Neural cell (in vitro differentiated cells): ENCODE data around the gene JPH2.

Source experiments
- RAD21 ChIP-seq: fragments of 450-650 bp; conservative IDR thresholded peaks from 2 replicates; pipeline ENCODE4 v1.6.1; 2014; ENCODE audit warnings: antibody characterized with exemption, mild to moderate bottlenecking, moderate library complexity
- SMC3 ChIP-seq: fragments of 450-650 bp; conservative IDR thresholded peaks from 2 replicates; pipeline ENCODE4 v1.6.1; 2014; ENCODE audit warnings: antibody characterized with exemption, mild to moderate bottlenecking, moderate library complexity; ENCODE audit not compliant: poor library complexity
- TF ChIP-seq, protein P1 (sequence below): fragments of 450-650 bp; IDR thresholded peaks from 2 replicates; pipeline ENCODE4 v1.5.1; 2014; ENCODE audit warnings: antibody characterized with exemption, mild to moderate bottlenecking, moderate library complexity; ENCODE audit not compliant: poor library complexity, severe bottlenecking

GRCh38 chr20:44159711-44160110 lies 27.3 kb downstream of the JPH2 start:
- TF ChIP-seq RAD21 (no peak), SMC3 (no peak)
- TF ChIP-seq, protein P1, sequence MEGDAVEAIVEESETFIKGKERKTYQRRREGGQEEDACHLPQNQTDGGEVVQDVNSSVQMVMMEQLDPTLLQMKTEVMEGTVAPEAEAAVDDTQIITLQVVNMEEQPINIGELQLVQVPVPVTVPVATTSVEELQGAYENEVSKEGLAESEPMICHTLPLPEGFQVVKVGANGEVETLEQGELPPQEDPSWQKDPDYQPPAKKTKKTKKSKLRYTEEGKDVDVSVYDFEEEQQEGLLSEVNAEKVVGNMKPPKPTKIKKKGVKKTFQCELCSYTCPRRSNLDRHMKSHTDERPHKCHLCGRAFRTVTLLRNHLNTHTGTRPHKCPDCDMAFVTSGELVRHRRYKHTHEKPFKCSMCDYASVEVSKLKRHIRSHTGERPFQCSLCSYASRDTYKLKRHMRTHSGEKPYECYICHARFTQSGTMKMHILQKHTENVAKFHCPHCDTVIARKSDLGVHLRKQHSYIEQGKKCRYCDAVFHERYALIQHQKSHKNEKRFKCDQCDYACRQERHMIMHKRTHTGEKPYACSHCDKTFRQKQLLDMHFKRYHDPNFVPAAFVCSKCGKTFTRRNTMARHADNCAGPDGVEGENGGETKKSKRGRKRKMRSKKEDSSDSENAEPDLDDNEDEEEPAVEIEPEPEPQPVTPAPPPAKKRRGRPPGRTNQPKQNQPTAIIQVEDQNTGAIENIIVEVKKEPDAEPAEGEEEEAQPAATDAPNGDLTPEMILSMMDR, result no peak
